Mammary microvascular endothelial cell (primary cell): ENCODE data around the gene DPP6. TPM values are rescaled to one million over a fixed set of nuclear protein-coding genes. Genes with fewer than 3 reads are reported as not detected.

Source experiments
- total RNA-seq: library from RNA; depleted of rRNA; stranded (reverse); fragments of >200 nt; gene quantifications from 2 replicates; pipeline ENCODE4 v1.2.3, GENCODE V29; 2015

The DPP6 gene
- total RNA-seq = not detected in 2 replicates

GRCh38 chr7:154051643-154052529, at the start of gene DPP6:
Gene DPP6 (plus strand): TSS chr7:154052398.

